GM13976 (cell line): ENCODE results near the gene TRPM8.

Experiments
- DNase-seq: peaks from one replicate; pipeline ENCODE4 v3.0.0; 2012; ENCODE audit warnings: low spot score
- in situ Hi-C: fragments of 300-500 bp; cut with MboI; formaldehyde crosslinking; loops from one replicate; pipeline ENCODE4 v1.12.0; 2022; ENCODE audit warnings: low sequenced_read_pairs, mixed read lengths, inconsistent platforms; ENCODE audit not compliant: unreplicated experiment
- TF ChIP-seq, protein P1 (sequence below): IDR thresholded peaks from 2 replicates; pipeline ENCODE4 v1.5.1; 2012; ENCODE audit warnings: borderline replicate concordance, mild to moderate bottlenecking; ENCODE audit not compliant: insufficient read depth; ENCODE audit errors: extremely low read depth, missing control alignments, control extremely low read depth

The TRPM8 gene

DNA sequence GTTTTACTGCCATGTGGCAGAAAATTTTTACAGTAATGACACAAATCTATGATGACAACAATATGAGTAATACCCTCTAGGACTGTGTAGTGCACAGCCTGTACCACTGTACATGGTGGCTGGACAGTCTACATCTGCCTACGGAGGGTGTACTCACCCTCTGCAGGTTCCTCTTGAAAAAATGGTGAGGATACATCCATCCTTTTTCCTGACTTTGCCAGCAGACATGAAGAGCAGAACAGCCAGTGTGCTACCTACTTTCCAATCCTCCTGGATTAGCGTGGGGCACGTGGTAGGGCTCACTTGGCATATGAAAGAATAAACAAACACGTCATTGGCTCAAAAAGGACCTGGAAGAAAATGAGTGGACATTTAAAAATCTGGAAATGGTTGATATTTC lies 62.6 kb downstream of the TRPM8 start:
- in situ Hi-C loops = loop anchor here (25.0 kb wide), 1 partner anchor 533 kb away; no protein-coding TSS in a partner anchor
- TF ChIP-seq, protein P1, sequence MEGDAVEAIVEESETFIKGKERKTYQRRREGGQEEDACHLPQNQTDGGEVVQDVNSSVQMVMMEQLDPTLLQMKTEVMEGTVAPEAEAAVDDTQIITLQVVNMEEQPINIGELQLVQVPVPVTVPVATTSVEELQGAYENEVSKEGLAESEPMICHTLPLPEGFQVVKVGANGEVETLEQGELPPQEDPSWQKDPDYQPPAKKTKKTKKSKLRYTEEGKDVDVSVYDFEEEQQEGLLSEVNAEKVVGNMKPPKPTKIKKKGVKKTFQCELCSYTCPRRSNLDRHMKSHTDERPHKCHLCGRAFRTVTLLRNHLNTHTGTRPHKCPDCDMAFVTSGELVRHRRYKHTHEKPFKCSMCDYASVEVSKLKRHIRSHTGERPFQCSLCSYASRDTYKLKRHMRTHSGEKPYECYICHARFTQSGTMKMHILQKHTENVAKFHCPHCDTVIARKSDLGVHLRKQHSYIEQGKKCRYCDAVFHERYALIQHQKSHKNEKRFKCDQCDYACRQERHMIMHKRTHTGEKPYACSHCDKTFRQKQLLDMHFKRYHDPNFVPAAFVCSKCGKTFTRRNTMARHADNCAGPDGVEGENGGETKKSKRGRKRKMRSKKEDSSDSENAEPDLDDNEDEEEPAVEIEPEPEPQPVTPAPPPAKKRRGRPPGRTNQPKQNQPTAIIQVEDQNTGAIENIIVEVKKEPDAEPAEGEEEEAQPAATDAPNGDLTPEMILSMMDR = no peak

DNA sequence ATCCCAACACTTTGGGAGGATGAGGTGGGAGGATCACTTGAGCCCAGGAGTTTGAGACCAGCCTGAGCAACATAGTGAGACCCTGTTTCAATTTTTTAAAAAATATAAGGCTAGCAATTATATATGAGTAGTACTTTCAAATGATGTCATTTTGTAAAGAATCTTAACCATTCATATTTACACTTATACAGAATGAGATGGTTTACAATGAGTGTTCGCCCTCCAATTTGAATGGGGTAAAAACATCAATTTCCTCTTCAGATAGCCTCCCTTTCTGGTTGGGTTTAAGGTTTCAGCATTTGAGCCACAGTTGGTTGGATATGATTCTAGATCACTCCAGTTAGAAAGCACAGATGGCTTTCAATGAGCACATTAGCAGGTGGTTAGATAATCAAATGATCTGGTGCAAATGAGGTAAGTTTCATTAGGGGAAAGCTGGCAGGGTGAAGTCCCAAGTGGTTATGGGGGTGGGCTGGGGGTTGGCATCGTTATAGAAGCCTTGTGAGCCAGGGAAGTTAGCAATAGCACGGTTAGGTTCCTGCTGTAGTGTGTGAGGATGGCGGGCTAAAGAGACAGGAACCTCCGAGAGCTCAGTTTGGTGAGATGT lies 63.9 kb downstream of the TRPM8 start:
- no peak for DNase-seq
- in situ Hi-C loops = loop anchor here (25.0 kb wide), 1 partner anchor 531 kb away; no protein-coding TSS in a partner anchor
- TF ChIP-seq, protein P1 = no peak

More for the DNA sequence above, 62.6 kb downstream of the TRPM8 start:
- DNase-seq = no peak

DNA sequence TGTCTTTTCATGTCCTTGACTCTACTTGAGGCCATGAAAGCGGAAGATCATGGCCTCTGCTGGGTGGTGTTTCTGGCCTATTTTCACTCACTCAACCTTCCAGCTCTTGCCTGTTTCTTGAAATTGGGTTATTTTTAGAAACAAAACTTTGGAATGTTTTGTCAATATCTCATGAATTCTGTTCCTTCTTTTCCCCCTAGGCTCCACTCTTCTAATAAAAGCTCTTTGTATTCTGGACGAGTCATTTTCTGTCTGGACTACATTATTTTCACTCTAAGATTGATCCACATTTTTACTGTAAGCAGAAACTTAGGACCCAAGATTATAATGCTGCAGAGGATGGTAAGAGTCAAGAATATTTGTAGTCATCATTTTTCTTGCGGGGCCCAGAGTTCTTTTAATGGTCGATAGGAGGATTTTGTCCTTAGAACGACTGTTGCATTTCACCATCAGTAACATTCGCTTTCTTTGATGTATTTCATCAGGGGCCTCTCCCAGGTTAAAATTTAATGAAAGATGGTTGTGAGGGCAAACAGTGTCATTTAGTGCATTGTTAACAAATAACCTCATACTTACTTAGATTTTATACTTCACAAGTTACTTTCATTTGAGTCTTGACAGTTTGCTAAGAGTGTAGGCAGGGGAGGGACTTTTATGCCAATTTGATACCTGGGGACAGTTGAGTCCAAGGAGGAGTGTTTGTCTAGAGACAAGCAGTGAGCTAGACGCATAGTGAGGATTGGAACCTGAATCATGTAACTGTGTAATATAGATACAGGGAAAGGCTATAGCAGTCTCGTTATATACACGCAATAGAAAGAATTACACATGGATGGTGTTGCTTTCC lies 64.6 kb downstream of the TRPM8 start:
- in situ Hi-C loops = loop anchor here (25.0 kb wide), 1 partner anchor 531 kb away; no protein-coding TSS in a partner anchor
- DNase-seq = no peak
- TF ChIP-seq, protein P1 = no peak

DNA sequence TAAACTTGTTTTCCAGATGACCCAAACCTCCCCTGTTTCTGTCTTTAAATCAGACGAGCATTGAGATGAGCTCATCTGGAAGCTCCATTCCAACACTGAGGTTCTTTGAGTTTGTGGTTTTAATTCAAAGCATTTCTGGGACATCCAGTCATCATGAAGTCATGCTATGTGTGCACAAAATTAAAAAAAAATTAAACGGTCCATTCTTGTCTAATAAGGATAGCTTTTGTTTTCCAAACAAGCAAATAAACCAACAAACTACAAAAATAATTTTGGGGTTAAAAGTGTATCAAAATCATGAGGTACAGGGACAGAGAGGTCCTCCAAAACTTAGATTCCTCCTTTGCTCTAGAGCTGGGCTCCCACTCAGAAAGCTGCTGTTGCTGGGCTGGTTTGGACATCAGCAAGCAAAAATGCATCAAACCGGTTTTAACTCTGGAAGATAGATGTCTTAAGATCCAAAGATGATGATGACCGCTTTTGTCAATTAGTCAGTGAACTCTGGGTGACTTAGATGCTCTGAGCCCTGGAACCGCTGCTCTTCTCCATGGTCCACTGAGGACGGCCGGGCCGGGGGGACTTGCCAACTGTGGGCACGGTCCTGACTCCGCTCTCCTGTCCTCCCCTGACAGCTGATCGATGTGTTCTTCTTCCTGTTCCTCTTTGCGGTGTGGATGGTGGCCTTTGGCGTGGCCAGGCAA lies 65.4 kb downstream of the TRPM8 start:
- DNase-seq = no peak
- in situ Hi-C loops = loop anchor here (25.0 kb wide), 1 partner anchor 530 kb away; no protein-coding TSS in a partner anchor
- TF ChIP-seq, protein P1 = no peak

DNA sequence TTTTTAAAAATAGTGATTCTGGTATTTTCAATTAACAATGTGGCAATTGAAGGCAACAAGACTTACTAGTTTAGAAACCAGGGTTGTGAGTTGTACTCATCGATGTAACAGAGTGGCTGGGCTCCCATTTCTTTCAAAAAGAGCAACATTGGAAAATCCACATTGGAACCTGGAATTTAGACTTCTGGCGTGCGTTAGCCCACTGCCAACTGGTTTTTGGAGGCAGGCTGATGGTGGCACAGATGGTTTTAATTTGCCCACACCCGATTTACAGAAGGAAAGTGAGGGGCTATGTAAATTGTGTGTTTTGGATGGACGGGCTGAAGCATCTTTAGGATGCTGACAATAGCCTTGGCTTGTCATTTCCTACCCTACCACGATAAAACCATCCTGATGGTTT lies 66.3 kb downstream of the TRPM8 start:
- in situ Hi-C loops = loop anchor here (25.0 kb wide), 1 partner anchor 529 kb away; no protein-coding TSS in a partner anchor
- TF ChIP-seq, protein P1 = no peak
- DNase-seq = no peak

DNA sequence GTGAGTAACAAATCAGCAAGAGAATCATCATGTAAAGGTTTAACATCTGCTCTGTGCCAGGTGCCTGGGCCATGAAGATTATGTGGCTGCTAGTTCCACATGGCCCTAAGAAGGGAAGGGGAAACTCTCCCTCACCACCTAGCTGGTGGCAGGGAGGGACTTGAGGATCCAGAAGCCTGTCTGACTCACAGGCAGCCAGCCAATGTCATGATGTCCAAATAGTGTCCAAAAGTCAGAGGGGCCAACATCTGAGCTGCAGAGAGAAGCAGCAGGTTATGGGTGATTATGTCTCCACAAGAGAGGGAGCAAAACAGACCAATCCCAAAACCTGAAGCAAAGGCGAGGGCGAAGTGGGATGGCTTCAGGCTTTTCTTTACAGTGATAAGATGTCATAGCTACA lies 71.4 kb downstream of the TRPM8 start:
- in situ Hi-C loops = loop anchor here (25.0 kb wide), 1 partner anchor 524 kb away; no protein-coding TSS in a partner anchor
- TF ChIP-seq, protein P1 = no peak
- DNase-seq = no peak
